K562 (cell line): ENCODE measurements around the gene INMT. TPM values are rescaled to one million over a fixed set of nuclear protein-coding genes. Genes with fewer than 3 reads are reported as not detected.

Source experiments
- ATF2 ChIP-seq: sonication (generic); formaldehyde crosslinking; IDR thresholded peaks from 2 replicates; pipeline ENCODE4 v1.8.1; 2022; ENCODE audit warnings: missing genetic modification reagents
- CC2D1A ChIP-seq: fragments of 450-650 bp; IDR thresholded peaks from 2 replicates; pipeline ENCODE4 v1.6.1; 2017; ENCODE audit warnings: mild to moderate bottlenecking
- CTCF ChIP-seq, 3 experiments: IDR thresholded peaks in 2 of 3; conservative IDR thresholded peaks in 1 of 3; 2 replicates each; pipeline ENCODE4 v1.5.1; 2011 to 2012; ENCODE audit warnings: low read length in 3 of 3, mild to moderate bottlenecking in 3 of 3, control low read depth in 2 of 3, improper control_type of control experiment in 1 of 3, inconsistent platforms in 1 of 3, low read depth in 1 of 3, mixed read lengths in 1 of 3, moderate library complexity in 1 of 3; ENCODE audit not compliant: insufficient read depth in 2 of 3
- ESRRA ChIP-seq: fragments of 450-650 bp; IDR thresholded peaks from 2 replicates; pipeline ENCODE4 v1.6.1; 2014; ENCODE audit warnings: low read depth, mild to moderate bottlenecking, moderate library complexity, borderline replicate concordance
- HDAC2 ChIP-seq: fragments of 450-650 bp; IDR thresholded peaks from 2 replicates; pipeline ENCODE4 v1.6.1; 2016; ENCODE audit warnings: mild to moderate bottlenecking
- NELFE ChIP-seq: IDR thresholded peaks from 2 replicates; pipeline ENCODE4 v1.6.1; 2011; ENCODE audit warnings: mild to moderate bottlenecking; ENCODE audit not compliant: insufficient read depth, insufficient read length
- NFIC ChIP-seq: fragments of 450-650 bp; IDR thresholded peaks from 2 replicates; pipeline ENCODE4 v1.6.1; 2017; ENCODE audit warnings: mild to moderate bottlenecking, inconsistent platforms
- POLR2H ChIP-seq: IDR thresholded peaks from 2 replicates; pipeline ENCODE4 v1.6.1; 2016; ENCODE audit warnings: missing genetic modification characterization, low read depth, mild to moderate bottlenecking, control low read depth, missing compliant biosample characterization, moderate library complexity
- RB1 ChIP-seq: fragments of 450-650 bp; IDR thresholded peaks from 2 replicates; pipeline ENCODE4 v1.6.1; 2017; ENCODE audit warnings: low read depth, mild to moderate bottlenecking
- SMC3 ChIP-seq: conservative IDR thresholded peaks from 2 replicates; pipeline ENCODE4 v1.6.1; 2011; ENCODE audit warnings: low read depth, low read length, improper control_type of control experiment; ENCODE audit not compliant: insufficient read depth
- ZHX1 ChIP-seq: fragments of 150-350 bp; conservative IDR thresholded peaks from 2 replicates; pipeline ENCODE4 v1.6.1; 2014; ENCODE audit warnings: low read length
- ZNF146 ChIP-seq: IDR thresholded peaks from one replicate; pipeline ENCODE4 v1.6.1; 2018; ENCODE audit warnings: missing compliant biosample characterization; ENCODE audit not compliant: unreplicated experiment
- polyA plus RNA-seq, 8 experiments: library from polyadenylated mRNA; depleted of rRNA in 4 of 8; stranded (reverse) in 5 of 8; unstranded in 3 of 8; fragments of >200 nt; fragmentation: Nextera tagmentation in 2 of 8; fragmentation: Illumina TruSeq in 1 of 8; extraction: Ambion mirVana in 2 of 8; extraction: Trizol in 1 of 8; gene quantifications; 2 replicates each; pipeline versions ENCODE4 v1.2.1 to v1.2.3, GENCODE V29; 2011 to 2014; ENCODE audit warnings: inconsistent platforms in 1 of 8, missing spikeins in 1 of 8
- total RNA-seq, 7 experiments: library from RNA; depleted of rRNA in 6 of 7; stranded (reverse); fragments of >200 nt in 6 of 7; fragmentation: Illumina TruSeq in 2 of 7; extraction: Trizol in 2 of 7; gene quantifications; 2 replicates each; pipeline versions ENCODE4 v1.2.1 to v1.2.3, GENCODE V29; 2011 to 2021; ENCODE audit warnings: low replicate concordance in 1 of 7
- TF ChIP-seq, protein P1 (sequence below), 2 experiments: fragments of 450-650 bp; formaldehyde crosslinking in 1 of 2; IDR thresholded peaks; 2 replicates each; pipeline versions ENCODE4 v1.4.0 to v1.6.1; 2014 to 2020; ENCODE audit warnings: mild to moderate bottlenecking in 2 of 2, borderline replicate concordance in 1 of 2, low read depth in 1 of 2

The INMT gene
- total and polyA plus RNA-seq, 9 of the 15 experiments (the other 6 are each of a cell fraction or from before 2014, with no cell fraction given), result 0.04 to 0.27 TPM; not detected in 7

GRCh38 chr7:30800785-30801252, 48.9 kb downstream of the INMT start (continued):
- peak; percentile 70 to 83 (median 74) for TF ChIP-seq CTCF (IDR thresholded peaks at IDR 0.05 in 2 of 3, conservative IDR thresholded peaks at IDR 0.05 in 1 of 3; ENCODE audit: insufficient read depth in 2 of 3, low read depth in 1 of 3, low read length in 3 of 3)
- no peak for TF ChIP-seq ZNF146 (CRISPR knock-in tag)
- no peak for TF ChIP-seq RB1
- TF ChIP-seq ESRRA, result no peak
- no peak for TF ChIP-seq POLR2H (tag)
- peak; percentile 84 for TF ChIP-seq SMC3
- TF ChIP-seq, protein P1, sequence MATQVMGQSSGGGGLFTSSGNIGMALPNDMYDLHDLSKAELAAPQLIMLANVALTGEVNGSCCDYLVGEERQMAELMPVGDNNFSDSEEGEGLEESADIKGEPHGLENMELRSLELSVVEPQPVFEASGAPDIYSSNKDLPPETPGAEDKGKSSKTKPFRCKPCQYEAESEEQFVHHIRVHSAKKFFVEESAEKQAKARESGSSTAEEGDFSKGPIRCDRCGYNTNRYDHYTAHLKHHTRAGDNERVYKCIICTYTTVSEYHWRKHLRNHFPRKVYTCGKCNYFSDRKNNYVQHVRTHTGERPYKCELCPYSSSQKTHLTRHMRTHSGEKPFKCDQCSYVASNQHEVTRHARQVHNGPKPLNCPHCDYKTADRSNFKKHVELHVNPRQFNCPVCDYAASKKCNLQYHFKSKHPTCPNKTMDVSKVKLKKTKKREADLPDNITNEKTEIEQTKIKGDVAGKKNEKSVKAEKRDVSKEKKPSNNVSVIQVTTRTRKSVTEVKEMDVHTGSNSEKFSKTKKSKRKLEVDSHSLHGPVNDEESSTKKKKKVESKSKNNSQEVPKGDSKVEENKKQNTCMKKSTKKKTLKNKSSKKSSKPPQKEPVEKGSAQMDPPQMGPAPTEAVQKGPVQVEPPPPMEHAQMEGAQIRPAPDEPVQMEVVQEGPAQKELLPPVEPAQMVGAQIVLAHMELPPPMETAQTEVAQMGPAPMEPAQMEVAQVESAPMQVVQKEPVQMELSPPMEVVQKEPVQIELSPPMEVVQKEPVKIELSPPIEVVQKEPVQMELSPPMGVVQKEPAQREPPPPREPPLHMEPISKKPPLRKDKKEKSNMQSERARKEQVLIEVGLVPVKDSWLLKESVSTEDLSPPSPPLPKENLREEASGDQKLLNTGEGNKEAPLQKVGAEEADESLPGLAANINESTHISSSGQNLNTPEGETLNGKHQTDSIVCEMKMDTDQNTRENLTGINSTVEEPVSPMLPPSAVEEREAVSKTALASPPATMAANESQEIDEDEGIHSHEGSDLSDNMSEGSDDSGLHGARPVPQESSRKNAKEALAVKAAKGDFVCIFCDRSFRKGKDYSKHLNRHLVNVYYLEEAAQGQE (IDR thresholded peaks at IDR 0.05; ENCODE audit: borderline replicate concordance), result peak; percentile 79
- TF ChIP-seq, protein P1 (CRISPR knock-in tag; IDR thresholded peaks at IDR 0.05; ENCODE audit: low read depth), result no peak
- TF ChIP-seq CC2D1A, result peak; percentile 36; the same call in 1 of the 2 replicates
- no peak for TF ChIP-seq ATF2 (CRISPR knock-in tag)
- no peak for TF ChIP-seq ZHX1
- no peak for TF ChIP-seq HDAC2
- TF ChIP-seq NFIC, result peak; percentile 20; the same call in 1 of the 2 replicates
- no peak for TF ChIP-seq NELFE
